Glomerular visceral epithelial cell (primary cell): ENCODE data around the gene FAM118B.

Experiments
- DNase-seq: peaks from one replicate; pipeline ENCODE4 v3.0.0-alpha.2; 2016; ENCODE audit errors: extremely low spot score

FAM118B gene

GRCh38 chr11:126211236-126212088 lies at the start of gene FAM118B, which contains the start of gene RPUSD4:
Gene FAM118B (plus strand): TSS chr11:126211782. CDS start chr11:126235002, 23,220 bp downstream.
Gene RPUSD4 (minus strand): TSS chr11:126211650. CDS start chr11:126211638, 12 bp downstream.
- DNase-seq, result peak; percentile 95

GRCh38 chr11:126162306-126163030 lies 49.1 kb upstream of the FAM118B start:
- no peak for DNase-seq

- DNase-seq, result peak; percentile 86
Measured at GRCh38 chr11:126163074-126163700, 48.4 kb upstream of the FAM118B start.

GRCh38 chr11:126163779-126164178 lies 47.8 kb upstream of the FAM118B start:
- no peak for DNase-seq

- no peak for DNase-seq
Measured at GRCh38 chr11:126164781-126165180, 46.8 kb upstream of the FAM118B start.

- DNase-seq, result no peak
Measured at GRCh38 chr11:126165311-126165720, 46.3 kb upstream of the FAM118B start.

GRCh38 chr11:126165757-126166156 lies 45.8 kb upstream of the FAM118B start:
- no peak for DNase-seq

- no peak for DNase-seq
Measured at GRCh38 chr11:126166413-126166812, 45.2 kb upstream of the FAM118B start.

GRCh38 chr11:126167488-126167887 lies 44.1 kb upstream of the FAM118B start:
- no peak for DNase-seq

GRCh38 chr11:126169291-126169690 lies 42.3 kb upstream of the FAM118B start:
- no peak for DNase-seq

GRCh38 chr11:126172596-126173038 lies 39.0 kb upstream of the FAM118B start:
- no peak for DNase-seq

GRCh38 chr11:126173257-126173656 lies 38.3 kb upstream of the FAM118B start:
- DNase-seq, result no peak

GRCh38 chr11:126174816-126175215 lies 36.8 kb upstream of the FAM118B start:
- no peak for DNase-seq

- DNase-seq, result no peak
Measured at GRCh38 chr11:126175393-126175792, 36.2 kb upstream of the FAM118B start.

GRCh38 chr11:126176853-126177470 lies 34.6 kb upstream of the FAM118B start:
- DNase-seq, result no peak

GRCh38 chr11:126181939-126182730 lies 29.4 kb upstream of the FAM118B start:
- DNase-seq, result no peak

GRCh38 chr11:126182787-126183445 lies 28.7 kb upstream of the FAM118B start:
- DNase-seq, result no peak

- DNase-seq, result no peak
Measured at GRCh38 chr11:126185259-126186024, 26.1 kb upstream of the FAM118B start.

- no peak for DNase-seq
Measured at GRCh38 chr11:126186025-126186698, 25.4 kb upstream of the FAM118B start.
